Astrocyte (in vitro differentiated cells and primary cell): ENCODE results near the gene EZH1. TPM values are rescaled to one million over a fixed set of nuclear protein-coding genes. Genes with fewer than 3 reads are reported as not detected.

Experiments used
- DNase-seq: peaks from one replicate; pipeline ENCODE4 v3.0.0-alpha.2; 2010; ENCODE audit warnings: low read depth
- FAIRE-seq: peaks from 2 replicates; lab custom pipeline; 2011; peaks lifted over from hg19 to GRCh38; lab: Jason Lieb, UNC
- H2AFZ ChIP-seq: 2 replicates; pipeline ENCODE4 v1.6.0; 2012; ENCODE audit warnings: low read depth, low read length, inconsistent platforms
- H3K27ac ChIP-seq: 2 replicates; pipeline ENCODE4 v1.5.1; 2011; ENCODE audit warnings: low read depth, low read length, inconsistent platforms
- H3K27me3 ChIP-seq: 2 replicates; pipeline ENCODE4 v1.6.0; 2011; ENCODE audit warnings: low read length, inconsistent platforms; ENCODE audit not compliant: insufficient read depth
- H3K36me3 ChIP-seq: 2 replicates; pipeline ENCODE4 v1.5.1; 2011; ENCODE audit warnings: low read length, inconsistent platforms; ENCODE audit not compliant: insufficient read depth
- H3K4me1 ChIP-seq: 2 replicates; pipeline ENCODE4 v1.5.1; 2011; ENCODE audit warnings: low read length, inconsistent platforms; ENCODE audit not compliant: insufficient read depth
- H3K4me2 ChIP-seq: 2 replicates; pipeline ENCODE4 v1.6.0; 2012; ENCODE audit warnings: low read length, inconsistent platforms
- H3K4me3 ChIP-seq: 2 replicates; pipeline ENCODE4 v1.5.1; 2011; ENCODE audit warnings: low read depth, mild to moderate bottlenecking, low read length, inconsistent platforms; ENCODE audit not compliant: insufficient read depth
- H3K79me2 ChIP-seq: 2 replicates; pipeline ENCODE4 v1.6.0; 2012; ENCODE audit warnings: mild to moderate bottlenecking, low read length, inconsistent platforms; ENCODE audit not compliant: insufficient read depth
- H3K9ac ChIP-seq: 2 replicates; pipeline ENCODE4 v1.6.0; 2012; ENCODE audit warnings: mild to moderate bottlenecking, low read length, inconsistent platforms
- H3K9me3 ChIP-seq: 2 replicates; pipeline ENCODE4 v1.5.1; 2012; ENCODE audit warnings: low read depth, mild to moderate bottlenecking, low read length, inconsistent platforms; ENCODE audit not compliant: insufficient read depth
- H4K20me1 ChIP-seq: 2 replicates; pipeline ENCODE4 v1.6.0; 2012; ENCODE audit warnings: low read length, inconsistent platforms; ENCODE audit not compliant: insufficient read depth
- H3K27ac Mint-ChIP-seq: one replicate; pipeline ENCODE4 v1.8.0; 2021; ENCODE audit warnings: mild to moderate bottlenecking, mixed read lengths; ENCODE audit not compliant: unreplicated experiment
- H3K27me3 Mint-ChIP-seq: one replicate; pipeline ENCODE4 v1.8.0; 2021; ENCODE audit warnings: low read depth, mixed read lengths; ENCODE audit not compliant: unreplicated experiment
- H3K36me3 Mint-ChIP-seq: one replicate; pipeline ENCODE4 v1.8.0; 2021; ENCODE audit warnings: low read depth, mixed read lengths; ENCODE audit not compliant: unreplicated experiment
- H3K4me1 Mint-ChIP-seq: one replicate; pipeline ENCODE4 v1.8.0; 2021; ENCODE audit warnings: low read depth, mixed read lengths; ENCODE audit not compliant: unreplicated experiment
- H3K4me3 Mint-ChIP-seq: one replicate; pipeline ENCODE4 v1.8.0; 2021; ENCODE audit warnings: mild to moderate bottlenecking, moderate library complexity, mixed read lengths; ENCODE audit not compliant: unreplicated experiment
- H3K9me3 Mint-ChIP-seq: one replicate; pipeline ENCODE4 v1.8.0; 2021; ENCODE audit warnings: mild to moderate bottlenecking, mixed read lengths; ENCODE audit not compliant: unreplicated experiment
- EZH2 ChIP-seq: IDR thresholded peaks from 2 replicates; pipeline ENCODE4 v1.6.1; 2012; ENCODE audit warnings: mild to moderate bottlenecking, low read length, inconsistent platforms; ENCODE audit not compliant: insufficient read depth
- total RNA-seq: library from RNA; stranded (reverse); gene quantifications from 2 replicates; pipeline ENCODE4 v1.2.1, GENCODE V29; 2021
- TF ChIP-seq, protein P1 (sequence below): IDR thresholded peaks from 2 replicates; pipeline ENCODE4 v1.5.1; 2011; ENCODE audit warnings: low read depth, mild to moderate bottlenecking, inconsistent platforms, low read length, moderate library complexity; ENCODE audit not compliant: insufficient read depth

EZH1 gene
- total RNA-seq, 1 donor from 2014 or later: 15.2 TPM

GRCh38 chr17:42676424-42677011, 68.3 kb downstream of the EZH1 start, which contains the start of gene PLEKHH3:
TSS of gene PLEKHH3 (minus strand) at chr17:42676994. CDS start at chr17:42676563, 431 bp downstream.
- peak within 1 kb of the TSS; percentile 83 for H3K27ac ChIP-seq
- H3K4me3 ChIP-seq: peak within 1 kb of the TSS; percentile 91
- H3K4me1 Mint-ChIP-seq: peaks cover 11% of the 10 kb centered on the region
- H3K27ac Mint-ChIP-seq: peak within 1 kb of the TSS; percentile 93
- peak within 1 kb of the TSS; percentile 88 for H3K4me3 Mint-ChIP-seq
- peak within 1 kb of the TSS; percentile 86 for H3K9ac ChIP-seq
- no peak for DNase-seq
- FAIRE-seq: no peak
- no peaks in the 10 kb centered on the region for H3K9me3 Mint-ChIP-seq
- TF ChIP-seq, protein P1, sequence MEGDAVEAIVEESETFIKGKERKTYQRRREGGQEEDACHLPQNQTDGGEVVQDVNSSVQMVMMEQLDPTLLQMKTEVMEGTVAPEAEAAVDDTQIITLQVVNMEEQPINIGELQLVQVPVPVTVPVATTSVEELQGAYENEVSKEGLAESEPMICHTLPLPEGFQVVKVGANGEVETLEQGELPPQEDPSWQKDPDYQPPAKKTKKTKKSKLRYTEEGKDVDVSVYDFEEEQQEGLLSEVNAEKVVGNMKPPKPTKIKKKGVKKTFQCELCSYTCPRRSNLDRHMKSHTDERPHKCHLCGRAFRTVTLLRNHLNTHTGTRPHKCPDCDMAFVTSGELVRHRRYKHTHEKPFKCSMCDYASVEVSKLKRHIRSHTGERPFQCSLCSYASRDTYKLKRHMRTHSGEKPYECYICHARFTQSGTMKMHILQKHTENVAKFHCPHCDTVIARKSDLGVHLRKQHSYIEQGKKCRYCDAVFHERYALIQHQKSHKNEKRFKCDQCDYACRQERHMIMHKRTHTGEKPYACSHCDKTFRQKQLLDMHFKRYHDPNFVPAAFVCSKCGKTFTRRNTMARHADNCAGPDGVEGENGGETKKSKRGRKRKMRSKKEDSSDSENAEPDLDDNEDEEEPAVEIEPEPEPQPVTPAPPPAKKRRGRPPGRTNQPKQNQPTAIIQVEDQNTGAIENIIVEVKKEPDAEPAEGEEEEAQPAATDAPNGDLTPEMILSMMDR: no peak
- TF ChIP-seq EZH2: no peak
- peak within 1 kb of the TSS; percentile 90 for H3K4me2 ChIP-seq
- H3K36me3 Mint-ChIP-seq: peaks cover 4% of the 10 kb centered on the region
- H3K27me3 ChIP-seq: no peaks in the 10 kb centered on the region
- H3K36me3 ChIP-seq: no peaks in the 10 kb centered on the region
- peaks cover 55% of the 10 kb centered on the region for H3K4me1 ChIP-seq
- peaks cover 23% of the 10 kb centered on the region for H3K79me2 ChIP-seq
- no peaks in the 10 kb centered on the region for H3K9me3 ChIP-seq
- H4K20me1 ChIP-seq: peaks cover 44% of the 10 kb centered on the region
- peaks cover 3% of the 10 kb centered on the region for H3K27me3 Mint-ChIP-seq
- peak within 1 kb of the TSS; percentile 83 for H2AFZ ChIP-seq

DNA sequence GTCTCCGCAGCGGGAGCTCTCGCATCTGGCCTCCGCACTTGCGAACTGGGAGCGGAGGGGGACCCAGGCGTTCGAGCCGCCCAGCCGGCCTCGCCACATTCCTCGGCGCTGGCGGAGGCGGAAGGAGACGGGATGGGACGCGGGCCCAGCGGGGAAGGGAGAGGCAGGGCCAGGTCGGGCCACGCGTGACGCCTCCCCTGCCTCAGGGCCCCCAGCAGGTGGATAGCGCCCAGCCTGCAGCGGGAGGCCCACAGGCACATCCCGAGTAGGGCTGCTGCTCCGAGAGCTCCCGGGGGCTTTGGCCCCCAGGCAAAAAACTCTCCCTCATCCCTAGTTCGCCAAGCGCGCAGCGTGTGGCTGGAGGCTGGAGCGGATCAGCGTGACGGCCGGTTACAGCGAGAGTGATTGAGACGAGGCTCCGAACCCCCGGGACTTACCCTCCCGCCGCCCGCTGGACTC, 68.8 kb downstream of the EZH1 start:
- H2AFZ ChIP-seq: peak overlapping the region; percentile 83
- peak overlapping the region; percentile 51 for H3K27ac ChIP-seq
- peaks cover 55% of the 10 kb centered on the region for H3K4me1 ChIP-seq
- peak overlapping the region; percentile 62 for H3K27ac Mint-ChIP-seq
- H3K4me2 ChIP-seq: peak overlapping the region; percentile 90
- H3K27me3 ChIP-seq: no peaks in the 10 kb centered on the region
- no peaks in the 10 kb centered on the region for H3K9me3 ChIP-seq
- peak overlapping the region; percentile 91 for H3K4me3 ChIP-seq
- H3K27me3 Mint-ChIP-seq: peaks cover 6% of the 10 kb centered on the region
- FAIRE-seq: no peak
- H4K20me1 ChIP-seq: peaks cover 49% of the 10 kb centered on the region
- DNase-seq: peak; percentile 45
- peaks cover 8% of the 10 kb centered on the region for H3K36me3 Mint-ChIP-seq
- H3K9me3 Mint-ChIP-seq: no peaks in the 10 kb centered on the region
- H3K4me3 Mint-ChIP-seq: peak overlapping the region; percentile 88
- no peaks in the 10 kb centered on the region for H3K36me3 ChIP-seq
- TF ChIP-seq EZH2: no peak
- TF ChIP-seq, protein P1: no peak
- peaks cover 23% of the 10 kb centered on the region for H3K79me2 ChIP-seq
- peak overlapping the region; percentile 86 for H3K9ac ChIP-seq
- peaks cover 11% of the 10 kb centered on the region for H3K4me1 Mint-ChIP-seq
